ENCODE data around the gene PCDHGA3.
A peak's percentile ranks its signal among the peaks of the same experiment; 100 is the strongest.
"Not testable (repeated sequence)": the region's sequence is repeated elsewhere in the genome, so short reads cannot be mapped to it uniquely, and the experiment has no call there.

PCDHGA3 gene

DNA sequence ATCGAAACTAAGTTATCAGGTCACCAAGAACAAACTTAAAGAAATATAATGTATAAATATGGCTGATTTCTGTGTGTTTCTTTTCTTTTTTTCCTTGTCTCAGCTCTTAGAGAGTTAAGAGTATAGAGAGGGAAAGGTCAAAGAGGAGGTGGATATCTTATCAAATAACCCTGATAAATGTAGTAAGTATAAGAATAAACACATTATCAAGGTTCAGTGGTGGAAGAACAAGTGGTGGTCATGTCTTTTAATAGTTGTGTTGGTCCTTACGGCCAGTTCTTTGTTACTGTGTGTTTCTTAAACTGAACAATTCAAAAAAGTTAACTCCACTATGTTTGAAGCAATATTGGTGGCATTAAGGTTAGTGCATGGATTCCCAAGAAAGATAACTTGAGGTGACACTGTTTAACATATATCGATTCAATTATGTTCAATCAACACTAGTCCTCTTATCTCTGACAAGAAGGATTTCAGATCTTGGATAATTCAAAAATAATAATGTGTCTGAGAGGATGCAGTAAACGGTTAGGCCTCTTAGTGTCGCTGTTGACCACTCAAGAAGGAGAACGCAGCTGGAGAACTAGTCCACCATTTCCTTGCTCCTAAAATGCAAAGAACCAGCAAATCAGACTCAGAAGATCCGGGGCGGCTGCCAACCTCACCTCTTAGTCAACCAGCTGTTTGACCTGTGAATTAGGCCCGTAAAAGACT lies at the start of gene PCDHGA3:
TSS of gene PCDHGA3 (plus strand) at position 588 of the 711 bp plus-strand sequence. CDS start 205 bp downstream, outside the sequence.
- DNase-seq (ENCODE audit: low read depth in 4 of 4, low spot score in 1 of 4): no peak

GRCh38 chr5:141298376-141298775 lies 45.3 kb upstream of the PCDHGA3 start:
- DNase-seq (ENCODE audit: low read depth in 4 of 4, low spot score in 1 of 4): no peak

- no peak for DNase-seq (ENCODE audit: low read depth in 4 of 4, low spot score in 1 of 4)
Observed at GRCh38 chr5:141303756-141304155, 39.9 kb upstream of the PCDHGA3 start, which contains the start of gene SLC25A2. Gene SLC25A2 (minus strand): TSS chr5:141304049. CDS start chr5:141303865, 184 bp downstream.

DNA sequence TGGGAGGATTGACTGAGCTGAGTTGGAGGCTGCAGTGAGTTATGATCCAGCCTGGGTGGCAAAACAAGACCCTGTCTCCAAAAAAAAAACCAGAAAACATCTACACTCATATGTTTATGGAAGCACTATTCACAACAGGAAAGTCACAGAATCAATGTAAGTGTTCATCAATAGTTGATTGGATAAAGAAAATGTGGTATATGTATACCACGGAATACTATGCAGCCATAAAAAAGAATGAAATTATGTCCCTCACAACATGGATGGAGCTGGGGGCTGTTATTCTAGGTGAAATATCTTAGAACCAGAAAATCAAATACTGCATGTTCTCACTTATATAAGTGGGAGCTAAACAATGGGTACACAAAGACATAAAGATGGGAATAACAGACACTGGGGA lies 37.0 kb upstream of the PCDHGA3 start:
- no peak for DNase-seq (ENCODE audit: low read depth in 4 of 4, low spot score in 1 of 4)

GRCh38 chr5:141313711-141314110 lies 29.9 kb upstream of the PCDHGA3 start:
- no peak for DNase-seq (ENCODE audit: low read depth in 4 of 4, low spot score in 1 of 4)

DNA sequence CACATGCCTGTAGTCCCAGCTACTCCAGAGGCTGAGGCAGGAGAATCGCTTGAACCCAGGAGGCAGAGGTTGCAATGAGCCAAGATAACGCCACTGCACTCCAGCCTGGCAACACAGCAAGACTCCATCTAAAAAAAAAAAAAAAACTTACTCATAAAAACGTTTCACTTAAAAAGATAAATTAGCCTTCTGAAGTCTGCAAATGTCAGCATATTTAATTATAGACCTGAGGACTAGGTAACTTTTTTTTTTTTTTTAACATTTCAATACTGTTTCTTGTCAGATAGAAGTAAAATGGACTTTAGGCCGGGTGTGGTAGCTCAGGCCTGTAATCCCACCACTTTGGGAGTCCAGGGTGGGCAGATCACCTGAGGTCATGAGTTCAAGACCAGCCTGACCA lies 26.7 kb upstream of the PCDHGA3 start:
- DNase-seq (ENCODE audit: low read depth in 4 of 4, low spot score in 1 of 4): not testable (repeated sequence)

DNA sequence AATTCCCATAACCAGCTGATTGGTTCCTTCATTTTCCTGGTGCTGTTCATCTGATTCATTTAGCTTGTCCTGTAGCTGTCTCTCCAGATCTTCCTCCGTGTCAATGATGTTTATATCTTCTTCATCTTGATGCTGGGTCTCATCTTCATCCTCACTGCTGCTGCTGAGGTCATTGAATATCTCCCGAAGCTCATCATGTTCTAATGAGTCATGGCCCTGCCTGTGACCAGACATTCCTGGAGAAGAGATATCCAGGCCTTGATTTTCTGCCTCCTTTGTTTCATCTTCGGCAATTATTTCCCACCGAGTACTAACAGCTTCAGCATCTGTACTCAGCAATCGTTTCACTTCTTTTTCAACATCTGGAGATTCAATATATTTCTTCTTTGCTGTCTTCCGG lies 24.4 kb upstream of the PCDHGA3 start:
- DNase-seq (ENCODE audit: low read depth in 4 of 4, low spot score in 1 of 4): no peak

GRCh38 chr5:141319699-141320098 lies 23.9 kb upstream of the PCDHGA3 start:
- no peak for DNase-seq (ENCODE audit: low read depth in 4 of 4, low spot score in 1 of 4)

DNA sequence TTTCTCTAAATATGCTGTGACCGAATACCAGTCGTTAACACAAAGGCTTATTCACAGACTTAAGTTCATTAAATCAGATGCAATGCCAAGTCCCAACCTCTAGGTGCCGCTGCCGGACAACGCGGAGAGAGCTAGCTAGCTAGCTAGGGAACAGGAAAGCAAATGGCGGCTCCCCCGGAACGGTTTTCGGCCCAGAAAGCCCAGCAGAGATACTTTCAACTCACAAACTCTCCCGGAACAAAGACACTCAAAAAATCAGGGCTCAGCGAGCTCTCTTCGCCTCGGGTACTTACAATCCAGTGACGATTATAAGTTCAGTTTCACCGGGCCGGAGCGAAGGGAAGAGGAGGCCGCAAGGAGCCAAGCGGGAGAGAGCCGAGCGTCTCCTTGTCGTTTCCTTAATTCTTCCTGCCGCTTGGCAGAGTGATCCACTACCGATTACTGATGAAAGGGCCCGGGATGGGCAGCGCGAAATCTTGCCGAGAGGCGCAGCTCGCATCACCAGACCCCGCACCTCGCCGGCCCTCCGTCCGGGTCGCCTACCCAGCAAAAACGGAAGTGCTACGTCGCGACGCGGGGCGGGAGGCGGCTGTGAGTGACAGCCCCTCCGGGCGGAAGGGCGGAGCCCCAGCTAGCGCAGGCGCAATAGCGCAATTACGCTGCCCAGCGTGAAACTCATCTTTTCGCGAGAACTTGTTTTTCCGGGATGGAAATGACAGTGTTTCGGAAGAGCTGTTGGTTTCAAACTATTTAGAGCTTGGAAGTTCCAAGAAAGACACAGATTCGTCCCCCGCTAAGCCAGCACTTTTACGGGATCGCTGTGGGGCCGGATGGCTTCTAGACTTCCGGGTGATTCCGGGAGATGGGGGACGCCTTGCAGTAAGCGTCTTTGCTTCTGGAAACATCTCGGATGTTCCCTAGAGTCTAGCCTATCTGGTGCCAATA lies 23.1 kb upstream of the PCDHGA3 start, which contains the start of gene TAF7:
TSS of gene TAF7 (minus strand) at position 560 of the 945 bp plus-strand sequence. CDS start 740 bp downstream, outside the sequence.
- peak; percentile 79 to 90 (median 84) for DNase-seq (ENCODE audit: low read depth in 4 of 4, low spot score in 1 of 4)

GRCh38 chr5:141322261-141322660 lies 21.4 kb upstream of the PCDHGA3 start:
- DNase-seq (ENCODE audit: low read depth in 4 of 4, low spot score in 1 of 4): no peak

DNA sequence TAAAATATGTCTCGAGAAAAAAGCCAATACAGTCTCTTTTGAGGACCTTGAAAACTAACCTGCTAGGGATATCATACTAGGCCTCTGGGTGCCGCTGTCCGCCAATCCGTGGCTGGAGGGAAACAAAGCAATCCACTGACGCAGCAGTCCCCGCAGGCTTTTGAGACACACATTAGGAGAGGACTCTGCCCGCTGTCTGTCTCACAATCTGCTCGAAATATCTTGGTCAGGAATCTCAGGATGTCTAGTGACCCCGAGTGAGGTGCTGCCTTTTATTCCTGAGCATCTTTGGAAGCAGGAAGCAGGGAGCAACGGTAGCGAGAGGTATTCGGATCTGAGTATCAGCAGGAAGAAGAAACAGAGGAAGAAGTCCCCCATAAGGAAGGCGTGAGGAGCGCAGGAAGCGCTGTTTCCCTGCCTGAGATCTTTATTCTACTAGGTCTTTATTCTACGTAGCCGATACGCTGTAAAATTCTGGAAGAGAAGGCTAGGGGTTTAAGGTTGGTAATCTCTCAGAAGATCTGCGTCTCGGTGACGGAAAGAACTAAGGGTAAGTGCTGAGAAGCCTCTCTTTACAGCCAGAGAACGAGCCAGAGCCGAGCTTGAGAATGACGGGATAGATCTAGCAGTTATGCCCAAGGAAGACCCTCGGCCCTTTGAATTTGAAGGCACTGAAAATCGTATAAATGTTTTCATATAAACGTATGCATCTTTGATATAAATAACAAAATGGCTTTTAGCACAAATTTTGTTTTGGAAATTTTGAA lies 17.4 kb upstream of the PCDHGA3 start:
- DNase-seq (ENCODE audit: low read depth in 4 of 4, low spot score in 1 of 4): peak; percentile 13 to 53 (median 37)

DNA sequence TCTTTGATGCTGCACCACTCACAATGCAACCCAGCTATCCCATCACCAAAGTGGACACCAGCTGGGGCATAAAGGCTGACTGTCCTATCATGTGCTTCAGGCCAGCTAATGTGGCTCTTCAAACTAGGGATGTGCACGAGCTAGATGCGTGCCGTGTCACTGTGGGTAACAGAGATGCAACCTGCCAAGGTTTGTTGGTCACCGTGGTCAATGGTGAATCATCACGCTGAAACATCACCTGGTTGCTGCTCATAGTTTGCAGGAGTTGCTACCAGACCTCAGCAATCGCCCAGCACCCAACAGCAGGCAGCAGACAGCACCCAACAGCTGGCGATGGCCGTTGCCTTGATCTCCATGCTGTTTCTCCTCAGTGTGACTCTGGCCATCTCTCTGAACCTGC lies 15.4 kb upstream of the PCDHGA3 start:
- DNase-seq (ENCODE audit: low read depth in 4 of 4, low spot score in 1 of 4): no peak

- no peak for DNase-seq (ENCODE audit: low read depth in 4 of 4, low spot score in 1 of 4)
Observed at GRCh38 chr5:141330299-141331080, 13.1 kb upstream of the PCDHGA3 start, which contains the start of gene PCDHGA1. Gene PCDHGA1 (plus strand): TSS chr5:141330514.

DNA sequence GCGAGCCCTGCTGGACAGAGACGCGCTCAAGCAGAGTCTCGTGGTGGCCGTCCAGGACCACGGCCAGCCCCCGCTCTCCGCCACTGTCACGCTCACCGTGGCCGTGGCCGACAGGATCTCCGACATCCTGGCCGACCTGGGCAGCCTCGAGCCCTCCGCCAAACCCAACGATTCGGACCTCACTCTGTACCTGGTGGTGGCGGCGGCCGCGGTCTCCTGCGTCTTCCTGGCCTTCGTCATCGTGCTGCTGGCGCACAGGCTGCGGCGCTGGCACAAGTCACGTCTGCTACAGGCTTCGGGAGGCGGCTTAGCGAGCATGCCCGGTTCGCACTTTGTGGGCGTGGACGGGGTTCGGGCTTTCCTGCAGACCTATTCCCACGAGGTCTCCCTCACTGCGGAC lies 11.1 kb upstream of the PCDHGA3 start:
- not testable (repeated sequence) for DNase-seq (ENCODE audit: low read depth in 4 of 4, low spot score in 1 of 4)

GRCh38 chr5:141338538-141339306 lies 4.9 kb upstream of the PCDHGA3 start, which contains the start of gene PCDHGA2:
Gene PCDHGA2 (plus strand): TSS chr5:141338760.
- no peak for DNase-seq (ENCODE audit: low read depth in 4 of 4, low spot score in 1 of 4)

DNA sequence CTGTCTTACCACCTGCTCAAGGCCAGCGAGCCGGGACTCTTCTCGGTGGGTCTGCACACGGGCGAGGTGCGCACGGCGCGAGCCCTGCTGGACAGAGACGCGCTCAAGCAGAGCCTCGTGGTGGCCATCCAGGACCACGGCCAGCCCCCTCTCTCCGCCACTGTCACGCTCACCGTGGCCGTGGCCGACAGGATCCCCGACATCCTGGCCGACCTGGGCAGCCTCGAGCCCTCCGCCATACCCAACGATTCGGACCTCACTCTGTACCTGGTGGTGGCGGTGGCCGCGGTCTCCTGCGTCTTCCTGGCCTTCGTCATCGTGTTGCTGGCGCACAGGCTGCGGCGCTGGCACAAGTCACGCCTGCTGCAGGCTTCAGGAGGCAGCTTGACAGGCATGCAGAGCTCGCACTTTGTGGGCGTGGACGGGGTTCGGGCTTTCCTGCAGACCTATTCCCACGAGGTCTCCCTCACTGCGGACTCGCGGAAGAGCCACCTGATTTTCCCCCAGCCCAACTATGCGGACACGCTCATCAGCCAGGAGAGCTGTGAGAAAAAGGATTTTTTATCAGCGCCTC lies 2.8 kb upstream of the PCDHGA3 start:
- DNase-seq (ENCODE audit: low read depth in 4 of 4, low spot score in 1 of 4): not testable (repeated sequence)

DNA sequence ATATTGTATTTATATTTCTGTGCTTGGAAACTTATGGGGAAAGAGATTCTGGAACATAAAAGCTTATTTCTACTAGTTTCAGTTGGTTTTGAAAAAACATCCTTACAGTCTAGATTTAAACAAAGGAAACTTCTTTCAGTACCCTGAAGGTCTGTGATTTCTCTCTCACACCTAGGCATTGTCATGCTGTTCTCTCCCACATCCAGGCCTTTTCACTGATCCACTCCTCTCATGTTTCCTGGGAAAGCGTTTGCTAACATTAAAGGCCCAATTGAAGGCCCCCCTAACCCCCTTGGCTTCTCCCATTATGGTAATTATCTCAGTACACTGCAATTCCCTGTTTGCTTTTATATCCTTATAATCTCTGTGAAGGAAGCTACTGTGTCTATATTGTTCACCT lies 856 bp upstream of the PCDHGA3 start:
- DNase-seq (ENCODE audit: low read depth in 4 of 4, low spot score in 1 of 4): no peak

- no peak for DNase-seq (ENCODE audit: low read depth in 4 of 4, low spot score in 1 of 4)
Observed at GRCh38 chr5:141343953-141344463, 379 bp downstream of the PCDHGA3 start.

DNA sequence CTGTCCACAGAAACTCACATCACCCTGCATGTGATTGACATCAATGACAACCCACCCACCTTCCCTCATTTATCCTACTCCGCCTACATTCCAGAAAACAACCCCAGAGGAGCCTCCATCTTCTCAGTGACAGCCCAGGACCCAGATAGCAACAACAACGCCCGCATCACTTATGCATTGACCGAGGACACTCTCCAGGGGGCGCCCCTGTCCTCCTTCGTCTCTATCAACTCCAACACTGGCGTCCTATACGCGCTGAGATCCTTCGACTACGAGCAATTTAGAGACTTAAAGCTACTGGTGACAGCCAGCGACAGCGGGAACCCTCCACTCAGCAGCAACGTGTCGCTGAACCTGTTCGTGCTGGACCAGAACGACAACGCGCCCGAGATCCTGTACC lies 1.7 kb downstream of the PCDHGA3 start:
- no peak for DNase-seq (ENCODE audit: low read depth in 4 of 4, low spot score in 1 of 4)

All from stimulated activated CD4-positive, alpha-beta T cell treated with anti-CD3 and anti-CD28 coated beads, Interleukin-1b, Interleukin-23, amount 100 ng/mL, for 24 hours (primary cell).